Thyroid gland (tissue), 4 donors: ENCODE results near the gene COMMD10. TPM values are rescaled to one million over a fixed set of nuclear protein-coding genes. Genes with fewer than 3 reads are reported as not detected.

Experiments
- DNase-seq, 2 donors: peaks; one replicate each; pipeline ENCODE4 v3.0.0-alpha.2; 2019
- H3K27ac ChIP-seq, 3 donors: fragments of 200-600 bp; sonication (generic); 1 replicate in 2 of 3; 2 replicates in 1 of 3; pipeline ENCODE4 v1.5.1; 2016 to 2019; ENCODE audit warnings: mild to moderate bottlenecking in 1 of 3, moderate library complexity in 1 of 3
- H3K27me3 ChIP-seq: fragments of 200-600 bp; sonication (generic); one replicate; pipeline ENCODE4 v1.5.1; 2019
- H3K36me3 ChIP-seq, 2 donors: fragments of 200-600 bp; sonication (generic); one replicate each; pipeline ENCODE4 v1.5.1; 2016 to 2019
- H3K4me1 ChIP-seq, 2 donors: fragments of 200-600 bp; sonication (generic); one replicate each; pipeline ENCODE4 v1.5.1; 2017 to 2019
- H3K4me3 ChIP-seq, 3 donors: fragments of 200-600 bp; sonication (generic); replicated peaks in 1 of 3; 1 replicate in 2 of 3; 2 replicates in 1 of 3; pipeline ENCODE4 v1.5.1; 2016; ENCODE audit warnings: mild to moderate bottlenecking in 1 of 3
- H3K9me3 ChIP-seq: fragments of 200-600 bp; sonication (generic); one replicate; pipeline ENCODE4 v1.5.1; 2017
- POLR2A ChIP-seq, 2 donors: fragments of 450-650 bp; IDR thresholded peaks; one replicate each; pipeline ENCODE4 v1.6.1; 2017; ENCODE audit warnings: antibody characterized with exemption in 2 of 2, mild to moderate bottlenecking in 2 of 2, moderate library complexity in 1 of 2
- WGBS, 2 donors: methylation state at CpG; one replicate each; pipeline ENCODE4 v1.1.5; 2017; 5-methylcytosine and 5-hydroxymethylcytosine counted together
- intact Hi-C: fragments of 100-400 bp; cut with DNase I; formaldehyde crosslinking; loops from one replicate; pipeline ENCODE4 v1.15.1; 2023
- total RNA-seq, 4 donors: library from RNA; depleted of rRNA; stranded (reverse); fragments of >200 nt; gene quantifications; one replicate each; pipeline ENCODE4 v1.2.3, GENCODE V29; 2016
- TF ChIP-seq, protein P1 (sequence below), 6 experiments: fragments of 200-600 bp in 3 of 6; fragments of 450-650 bp in 3 of 6; sonication (generic) in 3 of 6; IDR thresholded peaks; one replicate each; pipeline ENCODE4 v1.5.1; 2016 to 2019; ENCODE audit warnings: antibody characterized with exemption in 6 of 6, mild to moderate bottlenecking in 2 of 6, inconsistent platforms in 1 of 6, moderate library complexity in 1 of 6

The COMMD10 gene
- total RNA-seq, 4 donors from 2014 or later: 51.9 to 73.5 (median 60.7) TPM

DNA sequence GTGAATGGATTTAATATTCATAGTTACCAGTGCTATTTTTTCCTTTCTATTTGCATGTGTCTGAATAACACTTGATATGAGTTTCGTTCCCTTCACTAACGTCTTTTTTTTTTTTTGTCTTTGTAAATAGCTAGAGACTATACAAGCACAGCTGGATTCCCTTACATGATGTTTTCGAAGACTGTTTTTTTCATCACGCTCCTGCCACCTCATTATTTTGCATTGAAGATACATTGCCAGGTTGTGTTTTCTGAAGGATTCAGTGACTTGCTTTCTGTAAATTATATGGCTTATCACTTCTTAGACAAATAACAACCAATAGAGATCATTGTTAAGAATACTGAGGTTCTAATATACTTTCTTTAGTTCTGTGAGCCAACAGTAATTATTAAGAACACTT lies 207.5 kb downstream of the COMMD10 start:
- no peak for TF ChIP-seq POLR2A (IDR thresholded peaks at IDR 0.05)
- TF ChIP-seq, protein P1, sequence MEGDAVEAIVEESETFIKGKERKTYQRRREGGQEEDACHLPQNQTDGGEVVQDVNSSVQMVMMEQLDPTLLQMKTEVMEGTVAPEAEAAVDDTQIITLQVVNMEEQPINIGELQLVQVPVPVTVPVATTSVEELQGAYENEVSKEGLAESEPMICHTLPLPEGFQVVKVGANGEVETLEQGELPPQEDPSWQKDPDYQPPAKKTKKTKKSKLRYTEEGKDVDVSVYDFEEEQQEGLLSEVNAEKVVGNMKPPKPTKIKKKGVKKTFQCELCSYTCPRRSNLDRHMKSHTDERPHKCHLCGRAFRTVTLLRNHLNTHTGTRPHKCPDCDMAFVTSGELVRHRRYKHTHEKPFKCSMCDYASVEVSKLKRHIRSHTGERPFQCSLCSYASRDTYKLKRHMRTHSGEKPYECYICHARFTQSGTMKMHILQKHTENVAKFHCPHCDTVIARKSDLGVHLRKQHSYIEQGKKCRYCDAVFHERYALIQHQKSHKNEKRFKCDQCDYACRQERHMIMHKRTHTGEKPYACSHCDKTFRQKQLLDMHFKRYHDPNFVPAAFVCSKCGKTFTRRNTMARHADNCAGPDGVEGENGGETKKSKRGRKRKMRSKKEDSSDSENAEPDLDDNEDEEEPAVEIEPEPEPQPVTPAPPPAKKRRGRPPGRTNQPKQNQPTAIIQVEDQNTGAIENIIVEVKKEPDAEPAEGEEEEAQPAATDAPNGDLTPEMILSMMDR (IDR thresholded peaks at IDR 0.05): no peak
- WGBS, 2 donors: 94 to 96% methylated on average over 4 of the region's 4 CpGs
- H3K9me3 ChIP-seq: no peaks in the 10 kb centered on the region
- H3K27ac ChIP-seq: no peak overlapping the region
- H3K4me3 ChIP-seq: no peak overlapping the region
- intact Hi-C loops: no loop called here
- no peaks in the 10 kb centered on the region for H3K4me1 ChIP-seq
- H3K27me3 ChIP-seq: no peaks in the 10 kb centered on the region
- DNase-seq: no peak
- H3K36me3 ChIP-seq: no peaks in the 10 kb centered on the region

DNA sequence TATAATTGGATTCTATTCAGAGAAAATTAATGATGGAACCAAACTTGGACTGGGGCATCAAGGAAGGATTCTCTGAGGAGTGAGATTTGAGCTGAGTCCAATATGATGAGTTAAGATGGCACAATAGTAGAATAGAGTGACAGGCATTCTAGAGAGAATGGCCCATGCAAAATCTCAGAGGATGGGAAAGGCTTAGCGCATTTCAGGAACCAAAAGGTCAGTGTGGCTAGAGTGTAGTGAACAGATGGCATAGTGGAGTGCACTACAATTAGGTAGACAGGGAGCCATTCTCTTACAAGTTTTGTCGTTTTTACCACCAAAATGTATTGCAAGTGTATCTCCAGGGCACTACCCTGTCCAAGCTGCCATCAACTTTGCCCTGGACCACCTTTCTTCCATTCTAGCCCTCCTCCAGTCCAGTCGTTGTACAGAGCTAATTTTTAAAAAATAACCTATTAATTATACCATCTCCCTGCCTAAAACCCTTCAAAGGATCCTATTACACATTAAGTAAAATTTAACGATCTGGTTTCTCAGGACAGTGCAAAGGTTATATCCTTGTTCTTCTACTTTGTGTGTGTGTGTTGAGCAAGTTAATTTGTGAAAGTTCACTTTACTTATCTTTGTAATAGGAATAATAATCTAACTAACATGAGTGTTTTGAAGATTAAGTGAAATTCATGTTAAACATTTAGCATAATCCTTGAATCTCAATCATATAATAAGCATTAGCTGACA lies 211.7 kb downstream of the COMMD10 start:
- intact Hi-C loops: no loop called here
- TF ChIP-seq, protein P1 (IDR thresholded peaks at IDR 0.05): no peak
- TF ChIP-seq POLR2A (IDR thresholded peaks at IDR 0.05): no peak
- WGBS, 2 donors: 93 to 95% methylated on average over 4 of the region's 4 CpGs

DNA sequence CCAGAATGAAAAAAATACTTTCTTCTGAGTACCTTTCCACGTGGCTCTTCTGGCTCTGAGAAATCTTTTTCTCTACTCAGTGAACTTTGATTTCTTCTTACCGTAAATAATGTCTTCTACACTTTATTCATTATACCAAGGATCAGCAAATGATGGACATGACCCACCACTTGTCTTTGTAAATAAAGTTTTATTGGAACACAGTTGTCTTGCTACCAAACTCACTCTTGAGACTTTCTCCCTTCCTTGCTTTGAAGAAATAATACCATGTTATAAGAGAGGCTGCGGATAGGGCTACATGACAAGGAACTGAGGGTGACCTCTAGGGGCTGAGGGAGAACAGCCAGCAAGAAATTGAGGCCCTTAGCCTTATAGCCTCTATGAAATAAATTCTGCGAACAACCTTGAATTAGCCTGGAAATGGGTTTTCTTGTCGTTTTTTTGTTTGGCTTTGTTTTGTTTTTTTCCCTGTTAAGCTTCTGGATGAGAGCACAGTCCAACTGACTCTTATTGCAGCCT lies 212.5 kb downstream of the COMMD10 start:
- WGBS, 2 donors: 86% methylated on average over 5 of the region's 5 CpGs
- no peaks in the 10 kb centered on the region for H3K9me3 ChIP-seq
- H3K4me1 ChIP-seq: no peaks in the 10 kb centered on the region
- no peak for TF ChIP-seq POLR2A (IDR thresholded peaks at IDR 0.05)
- TF ChIP-seq, protein P1 (IDR thresholded peaks at IDR 0.05): no peak
- intact Hi-C loops: no loop called here
- no peaks in the 10 kb centered on the region for H3K27me3 ChIP-seq
- no peak overlapping the region for H3K27ac ChIP-seq
- H3K36me3 ChIP-seq: peaks cover 3 to 15% of the 10 kb centered on the region in 2 donors
- no peak for DNase-seq
- H3K4me3 ChIP-seq: no peak overlapping the region

More for the DNA sequence above, 211.7 kb downstream of the COMMD10 start:
- Histone ChIP-seq H3K4me1 (no peaks in the 10 kb centered on the region), H3K36me3 (peaks cover 3 to 15% of the 10 kb centered on the region in 2 donors), H3K9me3 (no peaks in the 10 kb centered on the region), H3K27me3 (no peaks in the 10 kb centered on the region), H3K27ac (no peak overlapping the region), H3K4me3 (no peak overlapping the region)
- no peak for DNase-seq

DNA sequence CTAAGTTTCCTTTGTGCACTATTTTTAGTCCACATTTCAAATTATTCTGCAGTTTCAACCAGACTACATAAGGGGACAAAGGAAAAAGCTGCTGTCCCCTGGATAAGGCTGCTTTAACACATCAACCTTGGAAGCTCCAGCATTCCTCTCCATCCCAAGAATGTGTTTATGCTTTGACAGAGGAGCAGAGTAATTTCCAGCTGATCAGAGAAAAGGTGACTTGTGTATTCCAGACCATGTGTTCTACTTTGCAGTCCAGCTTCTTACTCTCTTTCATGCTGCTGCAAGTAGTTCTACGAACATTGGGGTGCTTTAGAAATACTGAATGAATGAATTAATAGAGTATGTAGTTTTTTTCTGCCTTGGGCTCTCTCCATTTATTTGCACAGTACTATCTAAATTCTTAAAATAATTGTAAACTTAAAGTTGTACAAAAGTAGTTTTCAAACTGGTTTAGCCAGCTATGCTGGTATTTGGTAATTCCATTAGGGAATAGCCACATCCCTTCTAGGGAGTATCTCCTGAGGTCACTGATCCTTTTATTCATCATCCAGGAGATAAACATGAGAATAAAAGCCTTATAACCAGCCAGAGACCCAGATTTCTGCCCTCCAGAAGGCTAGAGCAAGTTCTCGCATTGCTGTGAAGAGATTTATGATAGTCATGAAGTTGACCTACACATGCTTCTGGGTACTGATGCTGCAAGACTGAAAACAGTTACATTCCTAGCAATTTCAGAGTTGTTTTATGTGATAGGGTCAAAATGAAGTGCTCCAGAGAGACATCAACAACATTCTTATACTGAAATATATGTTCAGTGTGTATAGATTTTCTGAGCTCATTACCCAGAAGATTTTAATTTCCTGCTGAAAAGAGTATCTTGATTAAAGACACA lies 215.2 kb downstream of the COMMD10 start:
- intact Hi-C loops: no loop called here
- Histone ChIP-seq H3K27ac (no peak overlapping the region), H3K27me3 (no peaks in the 10 kb centered on the region), H3K9me3 (no peaks in the 10 kb centered on the region), H3K36me3 (peaks cover 3 to 22% of the 10 kb centered on the region in 2 donors), H3K4me1 (no peaks in the 10 kb centered on the region), H3K4me3 (no peak overlapping the region)
- TF ChIP-seq, protein P1 (IDR thresholded peaks at IDR 0.05): no peak
- no peak for TF ChIP-seq POLR2A (IDR thresholded peaks at IDR 0.05)
- 90 to 91% methylated on average over 2 of the region's 2 CpGs for WGBS, 2 donors
- no peak for DNase-seq
